Measurements from ENCODE around the gene DNAH1. TPM values are rescaled to one million over a fixed set of nuclear protein-coding genes. Genes with fewer than 3 reads are reported as not detected.

Gene DNAH1
- total RNA-seq, 1 experiment from 2014 or later = 2.4 TPM

- peaks cover 7% of the 10 kb centered on the region for H3K36me3 ChIP-seq (ENCODE audit: control insufficient read depth, insufficient read depth, low read length)
- intact Hi-C loops (cut with micrococcal nuclease; ENCODE audit: unreplicated experiment) = no loop called here
- no peak overlapping the region for H3K4me3 ChIP-seq (ENCODE audit: low read depth in 2 of 2, low read length in 2 of 2)
- H3K4me1 ChIP-seq (ENCODE audit: control insufficient read depth, insufficient read depth, low read length) = no peaks in the 10 kb centered on the region
- no peaks in the 10 kb centered on the region for H3K9me3 ChIP-seq (ENCODE audit: control insufficient read depth, insufficient read depth, low read depth, low read length)
- POLR2A ChIA-PET = no interaction called here
- no peaks in the 10 kb centered on the region for H3K27me3 ChIP-seq (ENCODE audit: control insufficient read depth, insufficient read depth, low read length)
- CTCF ChIA-PET = no interaction called here
- H3K27ac ChIP-seq (ENCODE audit: low read length) = no peak overlapping the region
- no TSS peak for BruUV-seq (replicated peaks)
- TF ChIP-seq SIN3A (IDR thresholded peaks at IDR 0.05; ENCODE audit: borderline replicate concordance, insufficient read depth, low read depth, low read length) (no peak), CTCF (IDR thresholded peaks at IDR 0.05) (no peak), POLR2AphosphoS5 (IDR thresholded peaks at IDR 0.05; ENCODE audit: low read depth, low read length) (no peak), TCF7L2 (IDR thresholded peaks at IDR 0.05; ENCODE audit: low read depth, low read length) (no peak)
- TF ChIP-seq, protein P1, sequence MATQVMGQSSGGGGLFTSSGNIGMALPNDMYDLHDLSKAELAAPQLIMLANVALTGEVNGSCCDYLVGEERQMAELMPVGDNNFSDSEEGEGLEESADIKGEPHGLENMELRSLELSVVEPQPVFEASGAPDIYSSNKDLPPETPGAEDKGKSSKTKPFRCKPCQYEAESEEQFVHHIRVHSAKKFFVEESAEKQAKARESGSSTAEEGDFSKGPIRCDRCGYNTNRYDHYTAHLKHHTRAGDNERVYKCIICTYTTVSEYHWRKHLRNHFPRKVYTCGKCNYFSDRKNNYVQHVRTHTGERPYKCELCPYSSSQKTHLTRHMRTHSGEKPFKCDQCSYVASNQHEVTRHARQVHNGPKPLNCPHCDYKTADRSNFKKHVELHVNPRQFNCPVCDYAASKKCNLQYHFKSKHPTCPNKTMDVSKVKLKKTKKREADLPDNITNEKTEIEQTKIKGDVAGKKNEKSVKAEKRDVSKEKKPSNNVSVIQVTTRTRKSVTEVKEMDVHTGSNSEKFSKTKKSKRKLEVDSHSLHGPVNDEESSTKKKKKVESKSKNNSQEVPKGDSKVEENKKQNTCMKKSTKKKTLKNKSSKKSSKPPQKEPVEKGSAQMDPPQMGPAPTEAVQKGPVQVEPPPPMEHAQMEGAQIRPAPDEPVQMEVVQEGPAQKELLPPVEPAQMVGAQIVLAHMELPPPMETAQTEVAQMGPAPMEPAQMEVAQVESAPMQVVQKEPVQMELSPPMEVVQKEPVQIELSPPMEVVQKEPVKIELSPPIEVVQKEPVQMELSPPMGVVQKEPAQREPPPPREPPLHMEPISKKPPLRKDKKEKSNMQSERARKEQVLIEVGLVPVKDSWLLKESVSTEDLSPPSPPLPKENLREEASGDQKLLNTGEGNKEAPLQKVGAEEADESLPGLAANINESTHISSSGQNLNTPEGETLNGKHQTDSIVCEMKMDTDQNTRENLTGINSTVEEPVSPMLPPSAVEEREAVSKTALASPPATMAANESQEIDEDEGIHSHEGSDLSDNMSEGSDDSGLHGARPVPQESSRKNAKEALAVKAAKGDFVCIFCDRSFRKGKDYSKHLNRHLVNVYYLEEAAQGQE (IDR thresholded peaks at IDR 0.05; ENCODE audit: insufficient read depth in 1 of 2, low read depth in 2 of 2, low read length in 1 of 2) = no peak
- ATAC-seq = no peak
- DNase-seq (ENCODE audit: low read depth, low spot score) = no peak
- in situ Hi-C loops (cut with HindIII; ENCODE audit: low pct_unique_long_range_greater_than_20kb, low sequenced_read_pairs) = no loop called here
These were observed 86.7 kb downstream of the DNAH1 start for GRCh38 chr3:52402706-52403270.

DNA sequence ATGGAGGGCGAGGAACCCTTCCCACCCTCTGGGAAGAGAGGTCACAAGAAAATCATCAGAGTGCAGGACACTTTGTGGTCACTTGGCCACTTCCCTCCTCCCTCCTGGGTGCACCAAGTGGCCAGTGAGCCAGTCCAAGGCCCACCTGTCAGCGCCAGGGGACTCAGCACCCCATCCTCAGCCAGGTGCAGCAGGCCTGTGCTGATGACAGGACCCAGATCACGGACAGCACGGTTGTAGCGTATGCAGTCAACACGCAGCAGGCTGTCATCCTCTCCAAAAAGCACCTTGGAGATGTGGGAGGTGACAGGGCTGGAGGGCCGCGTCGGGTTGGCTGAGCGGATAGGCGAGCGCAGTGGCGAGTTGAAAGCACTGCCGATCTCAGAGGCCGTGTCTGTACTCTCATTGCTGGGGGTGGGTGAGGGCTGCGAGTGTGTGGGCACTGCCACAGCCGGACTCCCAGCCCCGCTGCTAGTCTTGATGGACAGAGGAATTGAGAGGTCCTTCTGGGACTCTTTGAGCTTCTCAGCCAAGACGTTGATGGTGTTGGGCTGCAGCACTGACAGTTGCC, 87.2 kb downstream of the DNAH1 start:
- no peaks in the 10 kb centered on the region for H3K27me3 ChIP-seq (ENCODE audit: control insufficient read depth, insufficient read depth, low read length)
- no TSS peak for BruUV-seq (replicated peaks)
- no peak for TF ChIP-seq POLR2AphosphoS5 (IDR thresholded peaks at IDR 0.05; ENCODE audit: low read depth, low read length)
- TF ChIP-seq CTCF (IDR thresholded peaks at IDR 0.05) = no peak
- TF ChIP-seq, protein P1 (IDR thresholded peaks at IDR 0.05; ENCODE audit: insufficient read depth in 1 of 2, low read depth in 2 of 2, low read length in 1 of 2) = no peak
- no peak for TF ChIP-seq TCF7L2 (IDR thresholded peaks at IDR 0.05; ENCODE audit: low read depth, low read length)
- no peak for TF ChIP-seq SIN3A (IDR thresholded peaks at IDR 0.05; ENCODE audit: borderline replicate concordance, insufficient read depth, low read depth, low read length)
- in situ Hi-C loops (cut with HindIII; ENCODE audit: low pct_unique_long_range_greater_than_20kb, low sequenced_read_pairs) = no loop called here
- no peak for ATAC-seq
- CTCF ChIA-PET = no interaction called here
- intact Hi-C loops (cut with micrococcal nuclease; ENCODE audit: unreplicated experiment) = no loop called here
- DNase-seq (ENCODE audit: low read depth, low spot score) = no peak
- no peak overlapping the region for H3K4me3 ChIP-seq (ENCODE audit: low read depth in 2 of 2, low read length in 2 of 2)
- H3K4me1 ChIP-seq (ENCODE audit: control insufficient read depth, insufficient read depth, low read length) = no peaks in the 10 kb centered on the region
- no peak overlapping the region for H3K27ac ChIP-seq (ENCODE audit: low read length)
- H3K36me3 ChIP-seq (ENCODE audit: control insufficient read depth, insufficient read depth, low read length) = peaks cover 7% of the 10 kb centered on the region
- no peaks in the 10 kb centered on the region for H3K9me3 ChIP-seq (ENCODE audit: control insufficient read depth, insufficient read depth, low read depth, low read length)
- POLR2A ChIA-PET = no interaction called here

All from Panc1 (cell line).